HPDE6-E6E7 (cell line): ENCODE data around the gene ARID3A.

Experiments
- DNase-seq: peaks from one replicate; pipeline ENCODE4 v3.0.0; 2011; ENCODE audit warnings: missing footprints; ENCODE audit errors: extremely low spot score

The ARID3A gene

DNA sequence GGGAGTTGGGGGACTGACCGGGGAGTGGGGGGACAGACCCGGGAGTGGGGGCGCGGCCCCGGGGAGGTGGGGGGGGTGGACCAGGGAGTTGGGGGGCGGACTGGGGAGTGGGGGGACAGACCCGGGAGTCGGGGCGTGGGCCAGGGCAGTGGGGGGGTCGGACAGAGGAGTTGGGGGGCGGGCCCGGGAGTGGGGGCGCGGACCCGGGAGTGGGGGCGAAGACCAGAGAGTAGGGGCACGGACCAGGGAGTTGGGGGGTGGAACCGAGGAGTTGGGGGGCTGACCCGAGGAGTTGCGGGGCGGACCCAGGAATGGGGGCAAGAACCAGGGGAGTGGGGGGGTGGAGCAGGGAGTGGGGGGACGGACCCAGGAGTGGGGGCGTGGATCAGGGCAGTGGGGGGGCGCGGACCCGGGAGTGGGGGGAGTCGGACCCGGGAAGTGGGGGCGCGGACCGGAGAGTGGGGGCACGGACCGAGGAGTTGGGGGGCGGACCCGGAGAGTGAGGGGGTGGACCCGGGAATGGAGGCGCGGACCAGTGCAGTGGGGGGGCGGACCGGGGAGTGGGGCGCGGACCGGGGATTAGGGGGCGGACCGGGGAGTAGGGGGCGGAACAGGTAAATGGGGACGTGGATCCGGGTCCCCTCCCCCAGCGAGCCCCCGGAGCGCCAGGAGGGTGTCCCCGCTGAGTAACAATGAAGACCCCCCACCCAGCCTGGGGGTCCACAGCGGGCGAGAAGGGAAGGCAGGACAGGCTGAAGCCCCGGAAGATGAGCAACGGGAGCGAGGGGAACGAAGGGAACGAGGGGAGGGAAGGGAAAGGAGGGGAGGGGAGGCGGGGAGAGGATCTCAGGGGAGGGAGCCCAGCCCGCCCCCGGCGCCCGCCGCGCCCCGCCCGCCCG lies 13.4 kb upstream of the ARID3A start:
- DNase-seq, result no peak

DNA sequence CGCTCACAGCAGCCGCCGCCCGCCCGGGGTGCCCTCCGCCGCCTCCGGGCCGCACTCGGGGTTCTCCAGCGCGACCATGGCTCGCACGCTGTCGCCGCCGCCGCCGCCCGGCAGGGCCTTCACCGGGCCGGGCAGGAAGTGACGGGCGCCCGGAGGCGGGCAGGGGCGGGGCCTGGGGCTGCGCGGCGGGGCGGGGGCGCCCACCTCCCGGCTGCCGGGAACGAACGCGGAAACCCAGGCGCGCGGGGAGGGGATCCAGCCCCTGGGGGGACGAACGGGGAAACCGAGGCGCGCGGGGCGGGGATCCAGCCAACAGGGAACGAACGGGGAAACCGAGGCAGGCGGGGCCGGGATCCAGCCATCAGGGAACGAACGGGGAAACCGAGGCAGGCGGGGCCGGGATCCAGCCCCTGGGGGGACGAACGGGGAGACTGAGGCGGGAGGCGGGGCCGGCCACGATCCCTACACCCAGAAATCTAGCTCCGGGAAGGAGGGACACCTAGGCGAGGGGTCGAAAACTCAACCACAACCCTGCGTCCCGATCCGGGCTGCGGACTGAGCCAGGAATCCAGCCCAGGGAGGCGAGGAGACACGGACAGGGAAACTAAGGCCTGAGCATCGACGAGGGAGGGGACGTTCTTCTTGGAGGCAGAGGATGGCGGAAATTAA lies 12.6 kb upstream of the ARID3A start, which contains the start of gene R3HDM4:
TSS of gene R3HDM4 (minus strand) at position 140 of the 669 bp plus-strand sequence. CDS start at position 78, 62 bp downstream.
- DNase-seq, result peak; percentile 63

DNA sequence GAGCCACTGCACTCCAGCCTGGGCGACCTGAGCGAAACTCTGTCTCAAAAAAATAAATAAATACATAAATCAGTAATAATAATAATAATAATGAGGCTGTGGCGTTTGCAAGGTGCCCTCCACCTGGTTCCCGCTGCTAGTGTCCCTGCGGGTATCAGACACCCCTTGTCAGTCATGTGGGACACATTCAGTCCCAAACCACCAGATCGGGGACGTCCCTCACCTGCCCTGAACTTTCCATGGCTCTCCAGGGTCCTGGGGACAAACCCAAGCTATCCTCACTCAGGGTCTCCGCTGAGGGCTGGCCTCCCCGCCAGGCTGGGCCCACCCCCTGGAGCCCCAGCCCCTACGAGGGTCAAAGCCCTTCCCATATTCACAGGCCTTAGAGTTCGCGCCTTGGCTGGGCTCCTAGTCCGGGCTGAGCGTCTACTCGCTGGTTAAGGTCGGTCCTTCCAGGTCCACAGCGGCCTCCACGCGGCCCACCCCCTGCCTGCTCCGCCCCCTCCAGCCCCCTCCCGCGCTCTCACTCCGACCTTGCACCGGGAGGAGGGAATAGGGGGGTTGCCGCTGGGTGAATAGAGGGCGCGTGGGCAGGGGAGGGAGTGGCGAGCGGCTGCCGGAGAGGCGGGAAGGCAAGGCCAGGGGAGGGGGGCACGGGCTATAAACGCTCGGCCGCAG lies 9.1 kb upstream of the ARID3A start:
- DNase-seq, result no peak

DNA sequence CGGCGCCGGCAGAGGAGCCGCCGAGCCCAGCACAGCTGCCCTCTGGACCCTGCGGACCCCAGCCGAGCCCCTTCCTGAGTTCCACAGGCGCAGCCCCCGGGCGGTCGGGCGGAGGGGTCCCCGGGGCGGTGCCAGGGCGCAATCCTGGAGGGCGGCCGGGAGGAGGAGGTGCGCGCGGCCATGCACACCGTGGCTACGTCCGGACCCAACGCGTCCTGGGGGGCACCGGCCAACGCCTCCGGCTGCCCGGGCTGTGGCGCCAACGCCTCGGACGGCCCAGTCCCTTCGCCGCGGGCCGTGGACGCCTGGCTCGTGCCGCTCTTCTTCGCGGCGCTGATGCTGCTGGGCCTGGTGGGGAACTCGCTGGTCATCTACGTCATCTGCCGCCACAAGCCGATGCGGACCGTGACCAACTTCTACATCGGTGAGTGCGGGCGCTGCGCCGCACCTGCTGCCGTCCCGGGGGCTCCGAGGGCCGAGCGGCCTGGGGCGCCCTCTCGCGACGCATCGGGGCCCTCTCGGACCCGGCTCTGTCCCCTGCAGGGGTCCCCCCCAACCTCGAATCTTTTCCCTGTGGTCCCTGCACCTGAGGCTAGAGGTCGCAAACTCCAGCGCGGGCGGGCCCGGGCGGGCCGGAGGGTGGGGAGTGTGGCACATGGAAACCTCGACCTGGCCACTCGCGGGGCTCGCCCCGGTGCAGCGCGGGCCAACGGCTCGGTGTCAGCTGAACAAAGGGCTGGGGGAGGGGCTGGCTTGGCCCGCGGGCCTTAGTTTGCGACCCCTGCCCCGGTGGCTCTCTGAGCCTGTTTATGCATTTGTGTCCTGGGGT lies 8.3 kb upstream of the ARID3A start, which contains the start of gene KISS1R:
TSS of gene KISS1R (plus strand) at position 11 of the 829 bp plus-strand sequence. CDS start at position 181, 170 bp downstream.
- no peak for DNase-seq

DNA sequence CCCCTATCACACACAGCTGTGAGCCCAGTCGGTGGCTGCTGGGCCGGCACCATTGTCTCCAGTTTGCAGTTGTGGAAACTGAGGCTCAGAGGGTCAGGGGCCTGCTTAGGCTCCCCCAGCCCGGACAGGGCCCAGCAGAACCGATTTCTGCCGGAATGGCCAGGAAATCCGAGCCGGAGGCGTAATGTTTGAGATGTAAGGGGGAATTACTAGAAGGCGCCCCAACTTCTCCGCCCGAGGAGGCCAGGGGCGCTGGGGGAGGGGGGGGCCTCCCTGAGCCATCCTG lies 7.7 kb upstream of the ARID3A start:
- DNase-seq, result no peak

DNA sequence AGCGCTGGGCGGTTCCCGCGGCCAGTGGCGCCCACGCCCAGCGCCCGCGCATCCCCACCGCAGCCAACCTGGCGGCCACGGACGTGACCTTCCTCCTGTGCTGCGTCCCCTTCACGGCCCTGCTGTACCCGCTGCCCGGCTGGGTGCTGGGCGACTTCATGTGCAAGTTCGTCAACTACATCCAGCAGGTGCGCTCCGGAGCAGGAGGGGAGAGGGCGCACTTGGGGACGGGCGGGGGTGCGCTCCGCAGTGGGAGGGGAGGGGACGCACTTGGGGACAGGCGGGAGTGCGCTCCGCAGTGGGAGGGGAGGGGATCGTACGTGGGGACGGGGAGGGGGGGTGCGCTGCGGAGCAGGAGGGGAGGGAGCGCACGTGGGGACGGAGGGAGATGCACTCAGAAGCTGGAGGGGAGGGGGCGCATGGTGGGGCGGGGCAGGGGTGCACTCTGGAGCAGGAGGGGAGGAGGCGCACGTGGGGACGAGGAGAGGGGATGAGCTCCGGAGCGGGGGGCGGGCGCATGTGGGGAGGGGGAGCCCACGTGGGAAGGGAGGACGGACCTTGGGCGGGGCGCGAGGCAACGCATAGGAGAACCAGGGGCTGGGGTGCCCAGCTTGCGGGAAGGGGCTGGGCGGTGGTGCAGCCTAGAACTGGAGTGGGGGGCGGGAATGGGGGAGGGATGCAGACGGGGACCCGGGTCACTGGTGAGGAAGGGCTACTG lies 7.2 kb upstream of the ARID3A start:
- no peak for DNase-seq

DNA sequence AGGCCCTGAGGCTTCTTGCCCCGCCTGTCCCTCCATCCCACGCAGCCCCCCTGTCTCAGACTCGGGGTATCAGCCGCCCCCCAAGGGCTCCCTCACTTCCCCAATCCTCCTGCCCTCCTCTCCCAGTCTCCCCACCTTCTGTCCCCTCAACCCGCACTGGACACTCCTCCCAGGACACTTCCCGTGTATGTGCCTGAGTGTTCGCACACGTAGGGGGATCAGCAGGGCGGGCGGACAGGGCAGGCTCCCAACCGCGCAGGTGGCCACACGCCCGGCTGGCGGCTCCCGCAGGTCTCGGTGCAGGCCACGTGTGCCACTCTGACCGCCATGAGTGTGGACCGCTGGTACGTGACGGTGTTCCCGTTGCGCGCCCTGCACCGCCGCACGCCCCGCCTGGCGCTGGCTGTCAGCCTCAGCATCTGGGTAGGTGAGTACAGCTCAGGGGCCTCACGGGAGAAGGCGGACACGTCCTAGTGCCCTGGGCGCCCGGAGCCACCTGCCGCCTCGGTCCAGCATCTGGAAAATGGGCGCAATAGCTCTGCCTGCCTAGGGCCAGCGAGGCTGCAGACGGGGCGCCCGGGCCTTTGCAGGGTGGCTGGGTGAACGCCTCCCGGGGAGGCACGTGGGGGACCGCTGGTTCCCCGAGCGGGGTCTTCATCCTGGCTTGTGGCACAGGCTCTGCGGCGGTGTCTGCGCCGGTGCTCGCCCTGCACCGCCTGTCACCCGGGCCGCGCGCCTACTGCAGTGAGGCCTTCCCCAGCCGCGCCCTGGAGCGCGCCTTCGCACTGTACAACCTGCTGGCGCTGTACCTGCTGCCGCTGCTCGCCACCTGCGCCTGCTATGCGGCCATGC lies 6.4 kb upstream of the ARID3A start:
- no peak for DNase-seq

DNA sequence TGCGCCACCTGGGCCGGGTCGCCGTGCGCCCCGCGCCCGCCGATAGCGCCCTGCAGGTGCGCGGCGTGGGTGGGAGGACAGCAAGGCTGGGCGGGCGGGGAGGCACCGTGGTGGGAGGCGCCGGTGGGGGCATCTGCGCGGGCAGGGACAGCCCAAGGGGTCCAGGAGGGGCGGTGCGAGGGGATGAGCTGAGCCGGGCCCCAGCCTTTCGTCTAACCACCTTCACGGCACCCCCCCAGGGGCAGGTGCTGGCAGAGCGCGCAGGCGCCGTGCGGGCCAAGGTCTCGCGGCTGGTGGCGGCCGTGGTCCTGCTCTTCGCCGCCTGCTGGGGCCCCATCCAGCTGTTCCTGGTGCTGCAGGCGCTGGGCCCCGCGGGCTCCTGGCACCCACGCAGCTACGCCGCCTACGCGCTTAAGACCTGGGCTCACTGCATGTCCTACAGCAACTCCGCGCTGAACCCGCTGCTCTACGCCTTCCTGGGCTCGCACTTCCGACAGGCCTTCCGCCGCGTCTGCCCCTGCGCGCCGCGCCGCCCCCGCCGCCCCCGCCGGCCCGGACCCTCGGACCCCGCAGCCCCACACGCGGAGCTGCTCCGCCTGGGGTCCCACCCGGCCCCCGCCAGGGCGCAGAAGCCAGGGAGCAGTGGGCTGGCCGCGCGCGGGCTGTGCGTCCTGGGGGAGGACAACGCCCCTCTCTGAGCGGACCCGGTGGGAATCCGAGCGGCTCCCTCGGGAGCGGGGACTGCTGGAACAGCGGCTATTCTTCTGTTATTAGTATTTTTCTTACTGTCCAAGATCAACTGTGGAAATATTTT lies 5.6 kb upstream of the ARID3A start:
- DNase-seq, result no peak

DNA sequence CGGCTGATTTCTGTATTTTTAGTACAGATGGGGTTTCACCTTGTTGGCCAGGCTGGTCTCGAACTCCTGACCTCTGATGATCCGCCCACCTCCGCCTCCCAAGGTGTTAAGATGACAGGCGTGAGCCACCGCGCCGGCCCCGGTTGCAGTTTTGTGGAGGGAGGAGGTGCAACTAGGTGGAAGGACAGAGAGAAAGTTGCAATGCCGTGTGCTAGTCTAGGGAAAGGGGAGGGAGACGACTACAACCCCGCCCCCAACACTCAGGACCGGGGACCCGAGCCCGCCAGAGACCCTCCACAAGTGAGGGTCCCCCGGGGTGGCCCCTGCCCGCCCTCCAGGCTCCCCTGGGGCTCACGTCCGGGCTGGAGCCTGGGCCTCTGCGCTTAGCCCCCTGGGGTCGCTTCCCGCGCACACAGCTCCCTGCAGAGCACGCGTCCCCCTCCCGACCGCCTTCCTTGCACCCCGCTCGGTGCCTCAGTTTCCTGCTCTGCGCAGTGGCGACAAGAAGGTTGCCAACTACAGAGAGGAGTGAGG lies 1.2 kb upstream of the ARID3A start:
- no peak for DNase-seq

DNA sequence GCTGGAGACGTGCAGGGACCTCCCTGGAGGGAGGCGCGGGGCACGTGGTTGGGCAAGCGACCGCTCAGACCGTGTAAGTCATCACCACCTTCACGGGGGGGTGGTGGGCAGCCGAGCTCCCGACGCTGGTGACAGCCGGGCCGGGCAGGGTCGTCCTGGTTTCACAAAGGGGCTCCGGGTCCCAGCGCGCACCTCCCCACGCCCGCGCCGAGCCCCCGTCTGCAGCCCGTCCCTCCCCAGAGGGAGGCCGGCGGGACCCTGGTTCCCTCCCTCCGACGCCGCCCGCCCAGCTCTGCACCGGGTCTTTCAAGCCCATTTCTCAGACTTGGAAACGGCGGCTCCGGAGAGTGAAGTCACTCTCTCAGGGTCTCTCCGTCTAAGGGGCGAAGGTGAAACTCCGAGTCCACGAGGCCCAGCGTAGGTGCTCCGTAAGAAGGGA lies 729 bp upstream of the ARID3A start:
- no peak for DNase-seq

DNA sequence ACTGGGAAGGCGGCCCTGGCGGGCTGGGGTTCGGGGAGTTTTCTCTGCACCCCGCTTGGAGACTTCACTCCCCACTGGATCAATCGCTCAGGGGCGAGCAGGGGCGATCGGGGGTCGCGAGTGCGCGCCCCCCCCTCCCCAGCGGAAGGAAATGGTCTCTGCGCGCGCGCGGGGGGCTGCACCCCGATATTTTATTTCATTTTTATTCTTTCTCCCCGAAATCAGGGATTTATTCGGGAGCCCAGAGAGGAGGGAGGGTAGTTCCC lies 421 bp downstream of the ARID3A start:
- DNase-seq, result no peak

DNA sequence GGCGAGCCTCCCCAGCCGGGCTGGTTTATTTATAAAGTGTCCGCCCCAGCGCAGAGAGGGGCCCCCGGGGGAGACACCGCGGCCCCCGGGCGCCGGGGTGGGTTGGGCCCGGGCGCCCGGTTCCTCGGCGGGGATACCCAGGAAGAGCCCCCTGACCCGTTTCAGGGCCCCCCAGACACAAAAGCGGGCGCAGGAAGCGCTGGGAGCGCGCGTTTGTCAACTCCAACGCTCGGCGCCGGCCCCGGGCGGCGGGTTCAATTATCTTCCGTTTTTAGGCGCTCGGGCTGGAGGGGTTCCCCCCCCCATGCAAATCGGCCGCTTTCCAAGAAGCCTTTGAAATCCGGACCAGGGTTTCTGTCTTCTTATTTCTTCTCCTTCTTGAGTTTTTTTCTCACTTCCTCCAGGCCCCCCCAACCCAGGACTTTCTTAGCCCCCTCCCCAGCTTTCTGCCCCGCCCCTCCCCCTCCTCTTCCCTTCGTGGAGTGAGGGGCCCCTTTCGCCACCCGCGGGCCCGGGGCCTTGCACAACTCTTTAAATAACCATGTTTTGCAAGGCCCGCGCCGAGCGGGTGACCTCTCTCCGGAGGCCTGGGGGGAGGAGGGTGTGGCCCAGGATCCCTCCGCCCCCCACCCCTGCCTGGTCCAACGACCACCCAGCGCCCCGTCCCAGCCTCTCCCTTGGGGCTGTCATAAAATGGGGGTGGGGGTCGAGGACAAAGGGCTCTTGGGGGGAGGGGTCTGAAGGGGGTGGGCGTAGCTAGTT lies 935 bp downstream of the ARID3A start:
- DNase-seq, result no peak

DNA sequence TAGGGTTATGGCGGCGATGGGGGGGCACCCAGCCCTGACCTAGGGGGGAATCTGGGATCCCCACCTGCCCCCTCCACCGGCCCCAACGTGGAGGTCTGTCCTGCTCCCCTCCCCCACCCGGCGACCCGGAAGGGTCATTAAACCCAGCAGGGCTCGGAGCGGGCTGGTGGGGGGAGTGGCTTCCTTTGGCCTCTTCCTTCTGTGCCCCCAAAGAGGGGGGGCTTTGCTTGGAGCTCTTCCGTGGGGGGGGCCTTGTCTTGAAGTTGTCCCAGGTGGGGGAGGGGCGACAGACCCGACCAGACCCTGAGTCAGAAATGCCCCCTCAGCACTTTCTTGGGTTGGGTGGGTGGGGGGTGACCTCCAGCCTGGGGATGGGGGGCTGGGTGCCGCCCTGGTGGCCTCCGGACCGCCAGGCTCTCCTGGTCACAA lies 1.5 kb downstream of the ARID3A start:
- DNase-seq, result no peak

DNA sequence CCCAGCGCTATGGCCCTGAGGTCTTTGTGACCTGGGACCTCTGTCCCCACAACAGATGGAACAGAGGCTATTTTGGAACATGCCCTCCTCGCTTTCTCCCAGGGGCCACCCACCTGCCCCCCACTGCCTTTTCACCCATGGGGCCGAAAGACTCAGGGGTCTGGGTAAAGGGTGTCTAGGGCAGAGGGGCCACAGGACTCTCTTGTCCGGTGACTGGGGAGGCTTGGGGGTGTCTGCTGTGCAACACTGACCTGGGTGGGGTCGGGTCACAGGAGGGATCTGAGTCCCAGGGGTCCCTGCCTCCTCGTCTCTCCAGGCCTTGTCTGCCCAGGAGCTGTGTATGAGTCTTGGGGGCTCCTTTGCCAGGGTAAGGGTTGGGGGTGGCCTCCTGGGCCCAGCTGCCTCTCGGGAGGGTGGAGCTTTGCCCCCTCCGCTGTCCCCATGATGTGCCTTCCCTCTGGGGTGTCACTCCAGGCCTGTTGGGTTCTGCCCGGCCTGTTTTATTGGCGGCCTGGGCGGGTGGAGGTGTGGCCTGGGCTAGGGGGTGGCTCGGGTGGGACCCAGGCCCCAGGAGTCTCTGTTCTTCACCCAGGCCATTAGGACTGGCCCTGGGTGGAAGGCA lies 2.1 kb downstream of the ARID3A start:
- no peak for DNase-seq

DNA sequence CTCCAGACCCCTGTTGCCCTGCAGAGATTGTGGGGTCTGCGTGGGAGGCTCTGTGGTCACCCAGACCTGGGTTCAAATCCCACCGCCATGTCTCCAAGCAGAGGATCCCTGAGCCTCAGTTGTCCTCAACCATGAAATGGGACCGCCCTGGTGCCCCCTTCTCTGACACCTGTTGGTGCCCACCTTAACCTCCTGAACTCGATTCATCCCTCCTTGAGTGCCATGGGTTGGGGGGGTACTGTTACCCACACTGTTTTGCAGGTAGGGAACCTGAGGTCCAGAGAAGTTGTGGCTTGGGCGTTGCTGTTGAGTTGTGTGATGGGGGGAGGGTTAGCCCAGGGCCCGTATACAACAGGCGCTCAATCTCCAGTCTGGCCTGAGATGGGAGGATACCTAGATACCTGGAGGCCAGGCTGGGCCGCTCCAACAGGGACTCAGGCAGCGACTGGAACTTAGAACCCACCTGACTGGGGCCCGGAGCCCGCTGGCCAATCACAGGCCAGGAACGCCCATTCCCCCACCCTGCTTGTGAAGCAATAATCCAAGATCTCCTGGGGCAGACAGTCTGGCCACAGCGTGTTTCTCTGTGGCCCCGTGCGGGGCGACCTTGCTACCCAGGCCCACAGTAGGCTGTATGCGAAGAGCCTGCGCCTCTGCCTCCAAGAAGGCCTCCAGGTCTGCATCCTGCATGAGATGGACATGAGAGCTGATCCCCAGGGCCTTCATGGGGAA lies 2.8 kb downstream of the ARID3A start:
- DNase-seq, result no peak

DNA sequence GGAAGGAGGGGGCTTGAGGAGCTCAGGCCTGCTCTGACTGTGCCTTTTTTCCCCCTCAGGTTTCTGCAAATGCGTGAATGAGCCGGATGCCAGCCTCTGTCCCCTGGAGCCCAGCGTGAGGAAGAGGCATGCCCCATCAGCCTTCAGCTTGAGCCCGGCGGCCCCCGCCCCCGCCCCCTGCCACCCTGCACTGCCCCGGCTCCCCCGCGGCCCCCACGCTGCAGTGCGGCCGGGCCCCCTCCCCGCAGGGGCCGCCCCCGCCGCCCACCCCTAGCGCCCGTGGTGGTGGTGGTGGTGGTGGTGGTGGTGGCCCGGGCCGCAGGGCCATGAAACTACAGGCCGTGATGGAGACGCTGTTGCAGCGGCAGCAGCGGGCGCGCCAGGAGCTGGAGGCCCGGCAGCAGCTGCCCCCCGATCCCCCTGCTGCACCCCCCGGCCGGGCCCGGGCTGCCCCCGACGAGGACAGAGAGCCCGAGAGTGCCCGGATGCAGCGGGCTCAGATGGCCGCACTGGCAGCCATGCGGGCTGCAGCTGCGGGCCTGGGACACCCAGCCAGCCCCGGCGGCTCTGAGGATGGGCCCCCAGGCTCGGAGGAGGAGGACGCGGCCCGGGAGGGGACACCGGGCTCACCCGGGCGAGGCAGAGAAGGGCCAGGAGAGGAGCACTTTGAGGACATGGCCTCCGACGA lies 3.5 kb downstream of the ARID3A start:
- no peak for DNase-seq

DNA sequence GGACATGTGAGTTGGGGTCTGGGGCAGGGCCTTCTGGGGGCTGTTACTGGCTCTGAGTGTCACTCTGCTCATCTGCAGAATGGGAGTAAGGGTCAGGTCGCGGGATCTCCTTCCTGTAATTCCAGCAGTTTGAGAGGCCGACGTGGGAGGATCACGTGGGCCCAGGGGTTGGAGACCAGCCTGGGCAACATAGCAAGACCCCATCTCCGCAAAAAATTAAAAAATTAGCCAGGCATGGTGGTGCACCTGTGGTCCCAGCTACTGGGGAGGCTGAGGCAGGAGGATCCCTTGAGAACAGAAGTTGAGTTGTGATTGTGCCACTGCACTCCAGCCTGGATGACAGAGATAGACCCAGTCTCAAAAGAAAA lies 4.0 kb downstream of the ARID3A start:
- DNase-seq, result no peak
